ENCODE data around the gene SOHLH1.
A peak's percentile ranks its signal among the peaks of the same experiment; 100 is the strongest.

Gene SOHLH1

GRCh38 chr9:135732569-135733257 is 33.4 kb upstream of the SOHLH1 start:
- no peak overlapping the region for H3K27ac ChIP-seq (replicated peaks)
- no peak overlapping the region for H3K4me3 ChIP-seq (replicated peaks; ENCODE audit: insufficient read depth, low read length)
- H3K27me3 ChIP-seq (ENCODE audit: insufficient read depth, poor library complexity, severe bottlenecking) = peaks cover 17% of the 10 kb centered on the region
- no peak for DNase-seq (ENCODE audit: low read depth in 1 of 2, low spot score in 1 of 2)
- no peak for TF ChIP-seq REST (IDR thresholded peaks at IDR 0.05; ENCODE audit: insufficient replicate concordance, low read depth)
- no peak for TF ChIP-seq POLR2AphosphoS5 (IDR thresholded peaks at IDR 0.05; ENCODE audit: low read depth)
- no peak for TF ChIP-seq CTCF (IDR thresholded peaks at IDR 0.05; ENCODE audit: insufficient read depth, low read length)
- TF ChIP-seq SPI1 (IDR thresholded peaks at IDR 0.05; ENCODE audit: borderline replicate concordance, low read depth) = no peak
- no peak for TF ChIP-seq GABPA (IDR thresholded peaks at IDR 0.05; ENCODE audit: low read depth)

GRCh38 chr9:135731454-135731853 is 32.2 kb upstream of the SOHLH1 start:
- Histone ChIP-seq H3K4me3 (replicated peaks; ENCODE audit: insufficient read depth, low read length) (no peak overlapping the region), H3K27me3 (ENCODE audit: insufficient read depth, poor library complexity, severe bottlenecking) (peaks cover 6% of the 10 kb centered on the region), H3K27ac (replicated peaks) (no peak overlapping the region)
- DNase-seq (ENCODE audit: low read depth in 1 of 2, low spot score in 1 of 2) = no peak
- no peak for TF ChIP-seq REST (IDR thresholded peaks at IDR 0.05; ENCODE audit: insufficient replicate concordance, low read depth)
- no peak for TF ChIP-seq CTCF (IDR thresholded peaks at IDR 0.05; ENCODE audit: insufficient read depth, low read length)
- no peak for TF ChIP-seq POLR2AphosphoS5 (IDR thresholded peaks at IDR 0.05; ENCODE audit: low read depth)
- no peak for TF ChIP-seq GABPA (IDR thresholded peaks at IDR 0.05; ENCODE audit: low read depth)
- TF ChIP-seq SPI1 (IDR thresholded peaks at IDR 0.05; ENCODE audit: borderline replicate concordance, low read depth) = no peak

- H3K4me3 ChIP-seq (replicated peaks; ENCODE audit: insufficient read depth, low read length) = no peak overlapping the region
- no peaks in the 10 kb centered on the region for H3K27me3 ChIP-seq (ENCODE audit: insufficient read depth, poor library complexity, severe bottlenecking)
- no peak overlapping the region for H3K27ac ChIP-seq (replicated peaks)
- peak; percentile 61 to 86 for DNase-seq (ENCODE audit: low read depth in 1 of 2, low spot score in 1 of 2)
- no peak for TF ChIP-seq GABPA (IDR thresholded peaks at IDR 0.05; ENCODE audit: low read depth)
- TF ChIP-seq POLR2AphosphoS5 (IDR thresholded peaks at IDR 0.05; ENCODE audit: low read depth) = no peak
- peak; percentile 79 for TF ChIP-seq REST (IDR thresholded peaks at IDR 0.05; ENCODE audit: insufficient replicate concordance, low read depth)
- no peak for TF ChIP-seq SPI1 (IDR thresholded peaks at IDR 0.05; ENCODE audit: borderline replicate concordance, low read depth)
Observed at GRCh38 chr9:135729480-135729879, 30.2 kb upstream of the SOHLH1 start.
